Smooth muscle cell of trachea (primary cell): ENCODE measurements around the gene CLEC3B. TPM values are rescaled to one million over a fixed set of nuclear protein-coding genes. Genes with fewer than 3 reads are reported as not detected.

Experiments used
- total RNA-seq: library from RNA; depleted of rRNA; stranded (reverse); fragments of >200 nt; gene quantifications from 2 replicates; pipeline ENCODE4 v1.2.1, GENCODE V29; 2014

The CLEC3B gene
- 12.1 and 32.3 TPM in 2 replicates for total RNA-seq

GRCh38 chr3:45026038-45026437 is at the start of gene CLEC3B:
Gene CLEC3B (plus strand): TSS chr3:45026303. CDS start chr3:45026363, 60 bp downstream.

Other genes with a start within 250 kb of the CLEC3B start
- gene TMEM42, start 164.4 kb upstream of the CLEC3B start, total RNA-seq, result 19.7 and 22.8 TPM in 2 replicates
- gene TGM4, start 151.7 kb upstream of the CLEC3B start, total RNA-seq, result not detected in 2 replicates
- 56.3 and 93.9 TPM in 2 replicates for gene ZDHHC3, start 50.1 kb upstream of the CLEC3B start, total RNA-seq
- gene EXOSC7, start 50.1 kb upstream of the CLEC3B start, total RNA-seq, result 31.9 and 56.6 TPM in 2 replicates
- 9.1 and 14.1 TPM in 2 replicates for gene CDCP1, start 120.1 kb downstream of the CLEC3B start, total RNA-seq
- gene TMEM158, start 200.0 kb downstream of the CLEC3B start, total RNA-seq, result 46.0 and 82.2 TPM in 2 replicates